Caco-2 (cell line): ENCODE measurements around the gene TNFSF4. TPM values are rescaled to one million over a fixed set of nuclear protein-coding genes. Genes with fewer than 3 reads are reported as not detected.

Experiments used
- BruUV-seq: library from RNA; stranded (reverse); fragments of 400-500 nt; replicated peaks from 2 replicates; lab custom pipeline; 2021; lab: Mats Ljungman, UMichigan
- CTCF ChIA-PET: fragments of 300-600 bp; sonication (Branson Sonifier 250); formaldehyde crosslinking; loops from one replicate; lab custom pipeline; 2022; ENCODE audit warnings: antibody characterized with exemption; lab: Charles Lee
- POLR2A ChIA-PET: fragments of 300-600 bp; sonication (Branson Sonifier 250); formaldehyde crosslinking; loops from one replicate; lab custom pipeline; 2022; ENCODE audit warnings: antibody characterized with exemption; lab: Charles Lee
- DNase-seq, 2 experiments: peaks; one replicate each; pipeline versions ENCODE4 v3.0.0 to v3.0.0-alpha.2; 2020 to 2022
- H3K27me3 ChIP-seq: replicated peaks from 2 replicates; pipeline ENCODE4 v1.6.0; 2011; ENCODE audit warnings: low read length; ENCODE audit not compliant: control insufficient read depth, insufficient read depth
- H3K36me3 ChIP-seq: 2 replicates; pipeline ENCODE4 v1.5.1; 2011; ENCODE audit warnings: low read length; ENCODE audit not compliant: control insufficient read depth, insufficient read depth
- H3K4me1 ChIP-seq: fragments of 250-450 bp; sonication (Bioruptor Pico); 2 replicates; pipeline ENCODE4 v1.5.1; 2020; ENCODE audit warnings: mild to moderate bottlenecking
- H3K4me3 ChIP-seq: 2 replicates; pipeline ENCODE4 v1.5.1; 2011; ENCODE audit warnings: low read depth, mild to moderate bottlenecking, control low read depth, low read length
- H3K9me3 ChIP-seq: fragments of 250-450 bp; sonication (Bioruptor Pico); 2 replicates; pipeline ENCODE4 v1.5.1; 2020; ENCODE audit warnings: mild to moderate bottlenecking, moderate library complexity
- H3K27ac Mint-ChIP-seq: one replicate; pipeline ENCODE4 v1.8.0; 2022; ENCODE audit warnings: mixed read lengths; ENCODE audit not compliant: unreplicated experiment
- H3K27me3 Mint-ChIP-seq: one replicate; pipeline ENCODE4 v1.8.0; 2022; ENCODE audit warnings: mixed read lengths; ENCODE audit not compliant: insufficient read depth, unreplicated experiment
- H3K36me3 Mint-ChIP-seq: one replicate; pipeline ENCODE4 v1.8.0; 2022; ENCODE audit warnings: mild to moderate bottlenecking, mixed read lengths; ENCODE audit not compliant: insufficient read depth, unreplicated experiment
- H3K4me1 Mint-ChIP-seq: one replicate; pipeline ENCODE4 v1.8.0; 2022; ENCODE audit warnings: low read depth, mixed read lengths; ENCODE audit not compliant: unreplicated experiment
- H3K4me3 Mint-ChIP-seq: one replicate; pipeline ENCODE4 v1.8.0; 2022; ENCODE audit warnings: mild to moderate bottlenecking, moderate library complexity, mixed read lengths; ENCODE audit not compliant: unreplicated experiment
- H3K9me3 Mint-ChIP-seq: one replicate; pipeline ENCODE4 v1.8.0; 2022; ENCODE audit warnings: mixed read lengths; ENCODE audit not compliant: unreplicated experiment
- CTCF ChIP-seq, 2 experiments: fragments of 200-600 bp in 1 of 2; IDR thresholded peaks; 1 replicate in 1 of 2; 2 replicates in 1 of 2; pipeline versions ENCODE4 v1.5.1 to v1.8.0; 2011 to 2022; ENCODE audit warnings: antibody characterized with exemption in 1 of 2, control low read depth in 1 of 2, inconsistent platforms in 1 of 2, low read depth in 1 of 2, low read length in 1 of 2, mild to moderate bottlenecking in 1 of 2, moderate library complexity in 1 of 2; ENCODE audit not compliant: insufficient read depth in 1 of 2, severe bottlenecking in 1 of 2, unreplicated experiment in 1 of 2
- intact Hi-C: fragments of 100-400 bp; cut with micrococcal nuclease; formaldehyde crosslinking; loops from one replicate; pipeline ENCODE4 v1.10.0; 2022; ENCODE audit not compliant: unreplicated experiment
- total RNA-seq: library from RNA; stranded (reverse); gene quantifications from 2 replicates; pipeline ENCODE4 v1.2.3, GENCODE V29; 2022

Gene TNFSF4
- total RNA-seq, 1 experiment from 2014 or later = 1.3 TPM

- DNase-seq = no peak
- Histone ChIP-seq H3K36me3 (no peaks in the 10 kb centered on the region), H3K4me3 (no peak overlapping the region), H3K4me1 (no peaks in the 10 kb centered on the region), H3K9me3 (peaks cover 8% of the 10 kb centered on the region), H3K27me3 (no peaks in the 10 kb centered on the region)
- POLR2A ChIA-PET = no interaction called here
- no peaks in the 10 kb centered on the region for H3K36me3 Mint-ChIP-seq
- no peak for TF ChIP-seq CTCF (IDR thresholded peaks at IDR 0.05; ENCODE audit: insufficient read depth in 1 of 2, low read depth in 1 of 2, low read length in 1 of 2, severe bottlenecking in 1 of 2, unreplicated experiment in 1 of 2)
- intact Hi-C loops = no loop called here
- no peaks in the 10 kb centered on the region for H3K4me1 Mint-ChIP-seq
- peaks cover 45% of the 10 kb centered on the region for H3K9me3 Mint-ChIP-seq
- no TSS peak for BruUV-seq
- no peaks in the 10 kb centered on the region for H3K27me3 Mint-ChIP-seq
- CTCF ChIA-PET = no interaction called here
- H3K4me3 Mint-ChIP-seq = no peak overlapping the region
- H3K27ac Mint-ChIP-seq = no peak overlapping the region
Observed at GRCh38 chr1:173171152-173171551, 36.0 kb downstream of the TNFSF4 start.

- intact Hi-C loops = no loop called here
- CTCF ChIA-PET = no interaction called here
- Mint-ChIP-seq H3K4me1 (no peaks in the 10 kb centered on the region), H3K4me3 (no peak overlapping the region), H3K36me3 (no peaks in the 10 kb centered on the region), H3K9me3 (peaks cover 26% of the 10 kb centered on the region), H3K27ac (no peak overlapping the region), H3K27me3 (no peaks in the 10 kb centered on the region)
- no peak for TF ChIP-seq CTCF (IDR thresholded peaks at IDR 0.05; ENCODE audit: insufficient read depth in 1 of 2, low read depth in 1 of 2, low read length in 1 of 2, severe bottlenecking in 1 of 2, unreplicated experiment in 1 of 2)
- DNase-seq = no peak
- POLR2A ChIA-PET = no interaction called here
- Histone ChIP-seq H3K4me1 (no peaks in the 10 kb centered on the region), H3K4me3 (no peak overlapping the region), H3K27me3 (no peaks in the 10 kb centered on the region), H3K9me3 (peaks cover 8% of the 10 kb centered on the region), H3K36me3 (no peaks in the 10 kb centered on the region)
- BruUV-seq = no TSS peak
Observed at GRCh38 chr1:173168941-173169340, 38.2 kb downstream of the TNFSF4 start.

GRCh38 chr1:173164686-173165085 lies 42.4 kb downstream of the TNFSF4 start:
- BruUV-seq = no TSS peak
- TF ChIP-seq CTCF (IDR thresholded peaks at IDR 0.05; ENCODE audit: insufficient read depth in 1 of 2, low read depth in 1 of 2, low read length in 1 of 2, severe bottlenecking in 1 of 2, unreplicated experiment in 1 of 2) = no peak
- ChIA-PET POLR2A (no interaction called here), CTCF (no interaction called here)
- Histone ChIP-seq H3K9me3 (no peaks in the 10 kb centered on the region), H3K27me3 (no peaks in the 10 kb centered on the region), H3K4me3 (no peak overlapping the region), H3K4me1 (no peaks in the 10 kb centered on the region; the same call in 1 of the 2 replicates), H3K36me3 (no peaks in the 10 kb centered on the region)
- no peaks in the 10 kb centered on the region for H3K4me1 Mint-ChIP-seq
- no peak overlapping the region for H3K27ac Mint-ChIP-seq
- H3K4me3 Mint-ChIP-seq = no peak overlapping the region
- no peak for DNase-seq
- no peaks in the 10 kb centered on the region for H3K36me3 Mint-ChIP-seq
- intact Hi-C loops = no loop called here
- H3K27me3 Mint-ChIP-seq = no peaks in the 10 kb centered on the region
- H3K9me3 Mint-ChIP-seq = peaks cover 7% of the 10 kb centered on the region
